GM23338 (cell line): ENCODE results near the gene SSTR5. TPM values are rescaled to one million over a fixed set of nuclear protein-coding genes. Genes with fewer than 3 reads are reported as not detected.
A peak's percentile ranks its signal among the peaks of the same experiment; 100 is the strongest.

Source experiments
- ATAC-seq: fragments of 200-7000 bp; cut with Tn5 transposase; 3 replicates; pipeline ENCODE4 v1.9.1; 2020
- DNase-seq: peaks from one replicate; pipeline ENCODE4 v3.0.0-alpha.2; 2015; ENCODE audit warnings: low spot score
- H2AFZ ChIP-seq: fragments of 200-600 bp; sonication (generic); 2 replicates; pipeline ENCODE4 v1.8.0; 2016; ENCODE audit warnings: antibody characterized with exemption, mild to moderate bottlenecking, moderate library complexity
- H3F3A ChIP-seq: fragments of 200-600 bp; sonication (generic); replicated peaks from 2 replicates; pipeline ENCODE4 v1.8.0; 2017; ENCODE audit warnings: antibody characterized with exemption, mixed run types, low read depth
- H3K27ac ChIP-seq: fragments of 200-600 bp; sonication (generic); 2 replicates; pipeline ENCODE4 v1.6.1; 2016; ENCODE audit warnings: low read depth
- H3K27me3 ChIP-seq: fragments of 200-600 bp; sonication (generic); 2 replicates; pipeline ENCODE4 v1.8.0; 2016; ENCODE audit warnings: mild to moderate bottlenecking, mixed run types, moderate library complexity; ENCODE audit not compliant: insufficient read depth
- H3K36me3 ChIP-seq: fragments of 200-600 bp; sonication (generic); 2 replicates; pipeline ENCODE4 v1.8.0; 2016; ENCODE audit warnings: mild to moderate bottlenecking; ENCODE audit not compliant: insufficient read depth
- H3K4me1 ChIP-seq: fragments of 200-600 bp; sonication (generic); 2 replicates; pipeline ENCODE4 v1.8.0; 2016; ENCODE audit warnings: mild to moderate bottlenecking, moderate library complexity; ENCODE audit not compliant: insufficient read depth
- H3K4me2 ChIP-seq: fragments of 200-600 bp; sonication (generic); 2 replicates; pipeline ENCODE4 v1.7.1; 2017; ENCODE audit warnings: mixed run types
- H3K4me3 ChIP-seq: fragments of 200-600 bp; sonication (generic); 2 replicates; pipeline ENCODE4 v1.6.1; 2016; ENCODE audit warnings: mixed run types
- H3K79me2 ChIP-seq: fragments of 200-600 bp; sonication (generic); replicated peaks from 2 replicates; pipeline ENCODE4 v1.8.0; 2017; ENCODE audit warnings: mild to moderate bottlenecking; ENCODE audit not compliant: insufficient read depth
- H3K9me2 ChIP-seq: fragments of 200-600 bp; sonication (generic); 2 replicates; pipeline ENCODE4 v1.8.0; 2017; ENCODE audit not compliant: insufficient read depth
- H4K20me1 ChIP-seq: fragments of 200-600 bp; sonication (generic); replicated peaks from 2 replicates; pipeline ENCODE4 v1.8.0; 2017; ENCODE audit warnings: mild to moderate bottlenecking; ENCODE audit not compliant: insufficient read depth
- H3K27ac Mint-ChIP-seq: 2 replicates; pipeline ENCODE4 v1.8.0; 2020; ENCODE audit warnings: inconsistent platforms, mild to moderate bottlenecking, moderate library complexity, mixed read lengths
- H3K27me3 Mint-ChIP-seq: 3 replicates; pipeline ENCODE4 v1.8.0; 2022; ENCODE audit warnings: low read depth, mild to moderate bottlenecking, moderate library complexity, mixed read lengths, inconsistent platforms; ENCODE audit not compliant: insufficient read depth, poor library complexity
- H3K36me3 Mint-ChIP-seq: 3 replicates; pipeline ENCODE4 v1.8.0; 2021; ENCODE audit warnings: low read depth, mild to moderate bottlenecking, inconsistent platforms, moderate library complexity, mixed read lengths
- H3K4me1 Mint-ChIP-seq: 3 replicates; pipeline ENCODE4 v1.8.0; 2020; ENCODE audit warnings: mild to moderate bottlenecking, inconsistent platforms, mixed read lengths
- H3K4me3 Mint-ChIP-seq: 3 replicates; pipeline ENCODE4 v1.8.0; 2021; ENCODE audit warnings: moderate library complexity, mild to moderate bottlenecking, inconsistent platforms, mixed read lengths
- H3K9me3 Mint-ChIP-seq: 3 replicates; pipeline ENCODE4 v1.8.0; 2020; ENCODE audit warnings: moderate library complexity, mild to moderate bottlenecking, inconsistent platforms, mixed read lengths
- ETS1 ChIP-seq: IDR thresholded peaks from 2 replicates; pipeline ENCODE4 v1.6.1; 2016; ENCODE audit warnings: antibody characterized with exemption
- EZH2phosphoT487 ChIP-seq: fragments of 200-600 bp; sonication (generic); IDR thresholded peaks from one replicate; pipeline ENCODE4 v1.8.1; 2018; ENCODE audit warnings: antibody characterized with exemption; ENCODE audit not compliant: unreplicated experiment
- POLR2AphosphoS5 ChIP-seq: IDR thresholded peaks from 2 replicates; pipeline ENCODE4 v1.6.1; 2016; ENCODE audit warnings: antibody characterized with exemption, low read depth
- REST ChIP-seq: IDR thresholded peaks from one replicate; pipeline ENCODE4 v1.6.1; 2018; ENCODE audit warnings: antibody characterized with exemption; ENCODE audit not compliant: unreplicated experiment
- STAT1 ChIP-seq: IDR thresholded peaks from one replicate; pipeline ENCODE4 v1.6.1; 2016; ENCODE audit warnings: antibody characterized with exemption; ENCODE audit not compliant: unreplicated experiment
- ZNF114 ChIP-seq: fragments of 250-450 bp; sonication (Bioruptor Pico); IDR thresholded peaks from 2 replicates; pipeline ENCODE4 v1.5.0; 2020; ENCODE audit warnings: mild to moderate bottlenecking, moderate library complexity
- ZNF462 ChIP-seq: fragments of 250-450 bp; sonication (Bioruptor Pico); IDR thresholded peaks from 2 replicates; pipeline ENCODE4 v1.5.0; 2020; ENCODE audit warnings: mild to moderate bottlenecking, moderate library complexity
- polyA plus RNA-seq: library from polyadenylated mRNA; unstranded; fragments of >200 nt; fragmentation: Nextera tagmentation; extraction: Ambion mirVana; gene quantifications from 2 replicates; pipeline ENCODE4 v1.2.1, GENCODE V29; 2016
- total RNA-seq: library from RNA; depleted of rRNA; stranded (reverse); fragments of >200 nt; shearing (Covaris generic); gene quantifications from 2 replicates; pipeline ENCODE4 v1.2.3, GENCODE V29; 2014

Gene SSTR5
- total and polyA plus RNA-seq, 2 experiments from 2014 or later, result 0.60 to 1.0 TPM

GRCh38 chr16:1125471-1125870 lies 52.9 kb downstream of the SSTR5 start (continued):
- no peak for TF ChIP-seq ZNF462 (CRISPR knock-in tag)

GRCh38 chr16:1126044-1126443 lies 53.5 kb downstream of the SSTR5 start:
- H3K4me3 ChIP-seq, result no peak overlapping the region
- no peak overlapping the region for H3K27ac Mint-ChIP-seq
- H3K4me1 ChIP-seq, result no peaks in the 10 kb centered on the region
- H3K27ac ChIP-seq, result no peak overlapping the region
- H3K9me3 Mint-ChIP-seq, result no peaks in the 10 kb centered on the region
- H3K27me3 Mint-ChIP-seq, result peaks cover 1% of the 10 kb centered on the region
- H2AFZ ChIP-seq, result no peak overlapping the region
- H3K4me1 Mint-ChIP-seq, result no peaks in the 10 kb centered on the region
- no peaks in the 10 kb centered on the region for H3K36me3 ChIP-seq
- H4K20me1 ChIP-seq, result no peaks in the 10 kb centered on the region
- no peak overlapping the region for H3K4me3 Mint-ChIP-seq
- H3K79me2 ChIP-seq, result no peaks in the 10 kb centered on the region
- ATAC-seq, result no peak
- H3K4me2 ChIP-seq, result no peak overlapping the region
- H3K36me3 Mint-ChIP-seq, result no peaks in the 10 kb centered on the region
- no peaks in the 10 kb centered on the region for H3K9me2 ChIP-seq
- no peak for DNase-seq
- no peaks in the 10 kb centered on the region for H3F3A ChIP-seq
- TF ChIP-seq ETS1, result no peak
- H3K27me3 ChIP-seq, result no peaks in the 10 kb centered on the region

GRCh38 chr16:1126586-1126985 lies 54.0 kb downstream of the SSTR5 start:
- no peak overlapping the region for H2AFZ ChIP-seq
- H3K9me2 ChIP-seq, result no peaks in the 10 kb centered on the region
- Mint-ChIP-seq H3K27me3 (peaks cover 1% of the 10 kb centered on the region), H3K9me3 (no peaks in the 10 kb centered on the region), H3K27ac (no peak overlapping the region), H3K4me3 (no peak overlapping the region), H3K4me1 (no peaks in the 10 kb centered on the region), H3K36me3 (no peaks in the 10 kb centered on the region)
- no peak overlapping the region for H3K4me3 ChIP-seq
- ATAC-seq (peak; percentile 33), DNase-seq (no peak)
- no peaks in the 10 kb centered on the region for H3K36me3 ChIP-seq
- no peak overlapping the region for H3K27ac ChIP-seq
- no peaks in the 10 kb centered on the region for H3K27me3 ChIP-seq
- H3K4me2 ChIP-seq, result no peak overlapping the region
- no peaks in the 10 kb centered on the region for H4K20me1 ChIP-seq
- H3K79me2 ChIP-seq, result no peaks in the 10 kb centered on the region
- no peaks in the 10 kb centered on the region for H3K4me1 ChIP-seq
- no peaks in the 10 kb centered on the region for H3F3A ChIP-seq
- TF ChIP-seq REST, result no peak
- no peak for TF ChIP-seq EZH2phosphoT487
- TF ChIP-seq POLR2AphosphoS5, result no peak
- no peak for TF ChIP-seq ZNF114
- no peak for TF ChIP-seq STAT1
